Erythroblast (primary cell): ENCODE measurements around the gene AKR1D1.

Experiments used
- GATA1 ChIP-seq: IDR thresholded peaks from 2 replicates; pipeline ENCODE4 v1.6.1; 2011; ENCODE audit warnings: low read depth, mild to moderate bottlenecking, control low read depth, low read length, moderate library complexity
- POLR2A ChIP-seq: IDR thresholded peaks from 2 replicates; pipeline ENCODE4 v1.6.1; 2011; ENCODE audit warnings: mild to moderate bottlenecking, low read length

GRCh38 chr7:138116141-138116540 lies 39.9 kb downstream of the AKR1D1 start:
- TF ChIP-seq POLR2A (no peak), GATA1 (no peak)
